HG03565 (cell line): ENCODE data around the gene GULP1.
A peak's percentile ranks its signal among the peaks of the same experiment; 100 is the strongest.
"Not testable (repeated sequence)": the region's sequence is repeated elsewhere in the genome, so short reads cannot be mapped to it uniquely, and the experiment has no call there.

ENCODE experiments used
- ATAC-seq: cut with Tn5 transposase; IDR thresholded peaks from one replicate; pipeline ENCODE4 v1.9.1; 2021; ENCODE audit warnings: mild to moderate bottlenecking, moderate library complexity; ENCODE audit not compliant: unreplicated experiment

GULP1 gene

GRCh38 chr2:188523919-188524318 is 232.2 kb downstream of the GULP1 start:
- ATAC-seq: no peak

- ATAC-seq: peak; percentile 88
These were observed 232.9 kb downstream of the GULP1 start for GRCh38 chr2:188524519-188525113.

GRCh38 chr2:188526701-188527100 is 235.0 kb downstream of the GULP1 start:
- no peak for ATAC-seq

GRCh38 chr2:188527141-188527540 is 235.5 kb downstream of the GULP1 start:
- no peak for ATAC-seq

- no peak for ATAC-seq
These were observed 235.9 kb downstream of the GULP1 start for GRCh38 chr2:188527581-188527993.

- no peak for ATAC-seq
These were observed 238.0 kb downstream of the GULP1 start for GRCh38 chr2:188529710-188530109.

GRCh38 chr2:188534875-188535274 is 243.2 kb downstream of the GULP1 start:
- ATAC-seq: no peak

- no peak for ATAC-seq
These were observed 260.0 kb downstream of the GULP1 start for GRCh38 chr2:188551671-188552070.

GRCh38 chr2:188557081-188557480 is 265.4 kb downstream of the GULP1 start:
- no peak for ATAC-seq

- ATAC-seq: not testable (repeated sequence)
These were observed 267.8 kb downstream of the GULP1 start for GRCh38 chr2:188559455-188559854.

- ATAC-seq: no peak
These were observed 269.9 kb downstream of the GULP1 start for GRCh38 chr2:188561473-188561979.

GRCh38 chr2:188569431-188570165 is 277.9 kb downstream of the GULP1 start:
- no peak for ATAC-seq

GRCh38 chr2:188570370-188570769 is 278.7 kb downstream of the GULP1 start:
- ATAC-seq: no peak

- ATAC-seq: no peak
These were observed 280.0 kb downstream of the GULP1 start for GRCh38 chr2:188571543-188572303.

GRCh38 chr2:188572592-188572991 is 280.9 kb downstream of the GULP1 start:
- ATAC-seq: no peak

- ATAC-seq: no peak
These were observed 281.8 kb downstream of the GULP1 start for GRCh38 chr2:188573453-188573852.

- no peak for ATAC-seq
These were observed 284.3 kb downstream of the GULP1 start for GRCh38 chr2:188576006-188576405.

- no peak for ATAC-seq
These were observed 285.0 kb downstream of the GULP1 start for GRCh38 chr2:188576651-188577050.

GRCh38 chr2:188577231-188577630 is 285.6 kb downstream of the GULP1 start:
- no peak for ATAC-seq

- no peak for ATAC-seq
These were observed 289.1 kb downstream of the GULP1 start for GRCh38 chr2:188580738-188581137.

GRCh38 chr2:188582211-188582610 is 290.5 kb downstream of the GULP1 start:
- no peak for ATAC-seq

- no peak for ATAC-seq
These were observed 296.6 kb downstream of the GULP1 start for GRCh38 chr2:188588235-188588634.
